K562 (cell line): ENCODE results near the gene GOLGA5. TPM values are rescaled to one million over a fixed set of nuclear protein-coding genes. Genes with fewer than 3 reads are reported as not detected.

Experiments
- ATF1 ChIP-seq, 2 experiments: fragments of 450-650 bp in 1 of 2; IDR thresholded peaks; 2 replicates each; pipeline ENCODE4 v1.6.1; 2016; ENCODE audit warnings: missing compliant biosample characterization in 1 of 2, missing genetic modification characterization in 1 of 2
- CEBPB ChIP-seq: fragments of 450-650 bp; IDR thresholded peaks from 2 replicates; pipeline ENCODE4 v1.6.1; 2016; ENCODE audit warnings: missing genetic modification characterization, missing compliant biosample characterization
- HCFC1 ChIP-seq: IDR thresholded peaks from 2 replicates; pipeline ENCODE4 v1.6.1; 2012; ENCODE audit warnings: low read depth, low read length, improper control_type of control experiment
- HNRNPLL ChIP-seq: fragments of 200-400 bp; formaldehyde crosslinking; IDR thresholded peaks from 2 replicates; pipeline ENCODE4 v1.6.1; 2017; ENCODE audit warnings: low read length, low read depth, mild to moderate bottlenecking; ENCODE audit not compliant: poor library complexity, severe bottlenecking
- ILK ChIP-seq: fragments of 450-650 bp; IDR thresholded peaks from 2 replicates; pipeline ENCODE4 v1.6.1; 2016; ENCODE audit warnings: missing genetic modification characterization, low read depth, mild to moderate bottlenecking, missing compliant biosample characterization, moderate library complexity, borderline replicate concordance
- NCOA4 ChIP-seq: fragments of 450-650 bp; IDR thresholded peaks from 2 replicates; pipeline ENCODE4 v1.6.1; 2018; ENCODE audit warnings: mild to moderate bottlenecking; ENCODE audit not compliant: partially characterized antibody
- OTX1 ChIP-seq: fragments of 450-650 bp; formaldehyde crosslinking; IDR thresholded peaks from 2 replicates; pipeline ENCODE4 v1.4.0; 2022; ENCODE audit warnings: mild to moderate bottlenecking
- ZC3H4 ChIP-seq: sonication (generic); formaldehyde crosslinking; IDR thresholded peaks from 2 replicates; pipeline ENCODE4 v1.9.0; 2021; ENCODE audit warnings: missing genetic modification reagents, borderline replicate concordance
- ZNF146 ChIP-seq: IDR thresholded peaks from one replicate; pipeline ENCODE4 v1.6.1; 2018; ENCODE audit warnings: missing compliant biosample characterization; ENCODE audit not compliant: unreplicated experiment
- ZNF316 ChIP-seq: fragments of 450-650 bp; IDR thresholded peaks from 2 replicates; pipeline ENCODE4 v1.6.1; 2016
- ZNF444 ChIP-seq: fragments of 250-450 bp; sonication (Bioruptor Pico); IDR thresholded peaks from 2 replicates; pipeline ENCODE4 v1.4.0; 2020; ENCODE audit warnings: mild to moderate bottlenecking, moderate library complexity
- ZNF57 ChIP-seq: fragments of 450-650 bp; formaldehyde crosslinking; IDR thresholded peaks from 2 replicates; pipeline ENCODE4 v1.4.0; 2020; ENCODE audit warnings: mild to moderate bottlenecking, moderate library complexity
- polyA plus RNA-seq, 8 experiments: library from polyadenylated mRNA; depleted of rRNA in 4 of 8; stranded (reverse) in 5 of 8; unstranded in 3 of 8; fragments of >200 nt; fragmentation: Nextera tagmentation in 2 of 8; fragmentation: Illumina TruSeq in 1 of 8; extraction: Ambion mirVana in 2 of 8; extraction: Trizol in 1 of 8; gene quantifications; 2 replicates each; pipeline versions ENCODE4 v1.2.1 to v1.2.3, GENCODE V29; 2011 to 2014; ENCODE audit warnings: inconsistent platforms in 1 of 8, missing spikeins in 1 of 8
- total RNA-seq, 7 experiments: library from RNA; depleted of rRNA in 6 of 7; stranded (reverse); fragments of >200 nt in 6 of 7; fragmentation: Illumina TruSeq in 2 of 7; extraction: Trizol in 2 of 7; gene quantifications; 2 replicates each; pipeline versions ENCODE4 v1.2.1 to v1.2.3, GENCODE V29; 2011 to 2021; ENCODE audit warnings: low replicate concordance in 1 of 7
- TF ChIP-seq, protein P1 (sequence below): fragments of 450-650 bp; IDR thresholded peaks from 2 replicates; pipeline ENCODE4 v1.6.1; 2016; ENCODE audit warnings: mild to moderate bottlenecking, moderate library complexity
- TF ChIP-seq, protein P2 (sequence below): fragments of 450-650 bp; IDR thresholded peaks from 2 replicates; pipeline ENCODE4 v1.6.1; 2016; ENCODE audit warnings: missing biosample characterization, missing genetic modification characterization
- TF ChIP-seq, protein P3 (sequence below): fragments of 450-650 bp; formaldehyde crosslinking; IDR thresholded peaks from 2 replicates; pipeline ENCODE4 v1.4.0; 2022; ENCODE audit warnings: mild to moderate bottlenecking, moderate library complexity

Gene GOLGA5
- total and polyA plus RNA-seq, 9 of the 15 experiments (the other 6 are each of a cell fraction or from before 2014, with no cell fraction given) = 5.7 to 19.6 (median 12.7) TPM

DNA sequence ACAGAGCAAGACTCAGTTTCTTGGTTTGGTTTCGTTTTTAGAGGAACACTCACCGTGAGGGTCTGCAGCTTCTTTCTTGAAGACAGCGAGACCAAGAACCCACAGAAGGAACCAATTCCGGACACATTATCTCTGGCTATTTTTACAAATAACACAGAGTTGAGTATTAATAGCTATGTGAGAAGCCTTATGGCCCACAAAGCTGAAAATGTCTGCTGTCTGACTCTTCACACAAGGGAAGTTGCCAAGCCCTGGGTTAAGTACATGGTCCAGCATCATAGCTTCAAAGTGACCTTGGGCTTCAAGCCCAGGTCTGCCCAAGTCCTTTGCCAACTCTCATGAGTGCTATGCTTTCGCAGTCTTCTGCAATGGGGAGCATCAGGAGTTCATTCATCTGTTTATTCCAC lies 43.1 kb upstream of the GOLGA5 start (continued):
- TF ChIP-seq, protein P1, sequence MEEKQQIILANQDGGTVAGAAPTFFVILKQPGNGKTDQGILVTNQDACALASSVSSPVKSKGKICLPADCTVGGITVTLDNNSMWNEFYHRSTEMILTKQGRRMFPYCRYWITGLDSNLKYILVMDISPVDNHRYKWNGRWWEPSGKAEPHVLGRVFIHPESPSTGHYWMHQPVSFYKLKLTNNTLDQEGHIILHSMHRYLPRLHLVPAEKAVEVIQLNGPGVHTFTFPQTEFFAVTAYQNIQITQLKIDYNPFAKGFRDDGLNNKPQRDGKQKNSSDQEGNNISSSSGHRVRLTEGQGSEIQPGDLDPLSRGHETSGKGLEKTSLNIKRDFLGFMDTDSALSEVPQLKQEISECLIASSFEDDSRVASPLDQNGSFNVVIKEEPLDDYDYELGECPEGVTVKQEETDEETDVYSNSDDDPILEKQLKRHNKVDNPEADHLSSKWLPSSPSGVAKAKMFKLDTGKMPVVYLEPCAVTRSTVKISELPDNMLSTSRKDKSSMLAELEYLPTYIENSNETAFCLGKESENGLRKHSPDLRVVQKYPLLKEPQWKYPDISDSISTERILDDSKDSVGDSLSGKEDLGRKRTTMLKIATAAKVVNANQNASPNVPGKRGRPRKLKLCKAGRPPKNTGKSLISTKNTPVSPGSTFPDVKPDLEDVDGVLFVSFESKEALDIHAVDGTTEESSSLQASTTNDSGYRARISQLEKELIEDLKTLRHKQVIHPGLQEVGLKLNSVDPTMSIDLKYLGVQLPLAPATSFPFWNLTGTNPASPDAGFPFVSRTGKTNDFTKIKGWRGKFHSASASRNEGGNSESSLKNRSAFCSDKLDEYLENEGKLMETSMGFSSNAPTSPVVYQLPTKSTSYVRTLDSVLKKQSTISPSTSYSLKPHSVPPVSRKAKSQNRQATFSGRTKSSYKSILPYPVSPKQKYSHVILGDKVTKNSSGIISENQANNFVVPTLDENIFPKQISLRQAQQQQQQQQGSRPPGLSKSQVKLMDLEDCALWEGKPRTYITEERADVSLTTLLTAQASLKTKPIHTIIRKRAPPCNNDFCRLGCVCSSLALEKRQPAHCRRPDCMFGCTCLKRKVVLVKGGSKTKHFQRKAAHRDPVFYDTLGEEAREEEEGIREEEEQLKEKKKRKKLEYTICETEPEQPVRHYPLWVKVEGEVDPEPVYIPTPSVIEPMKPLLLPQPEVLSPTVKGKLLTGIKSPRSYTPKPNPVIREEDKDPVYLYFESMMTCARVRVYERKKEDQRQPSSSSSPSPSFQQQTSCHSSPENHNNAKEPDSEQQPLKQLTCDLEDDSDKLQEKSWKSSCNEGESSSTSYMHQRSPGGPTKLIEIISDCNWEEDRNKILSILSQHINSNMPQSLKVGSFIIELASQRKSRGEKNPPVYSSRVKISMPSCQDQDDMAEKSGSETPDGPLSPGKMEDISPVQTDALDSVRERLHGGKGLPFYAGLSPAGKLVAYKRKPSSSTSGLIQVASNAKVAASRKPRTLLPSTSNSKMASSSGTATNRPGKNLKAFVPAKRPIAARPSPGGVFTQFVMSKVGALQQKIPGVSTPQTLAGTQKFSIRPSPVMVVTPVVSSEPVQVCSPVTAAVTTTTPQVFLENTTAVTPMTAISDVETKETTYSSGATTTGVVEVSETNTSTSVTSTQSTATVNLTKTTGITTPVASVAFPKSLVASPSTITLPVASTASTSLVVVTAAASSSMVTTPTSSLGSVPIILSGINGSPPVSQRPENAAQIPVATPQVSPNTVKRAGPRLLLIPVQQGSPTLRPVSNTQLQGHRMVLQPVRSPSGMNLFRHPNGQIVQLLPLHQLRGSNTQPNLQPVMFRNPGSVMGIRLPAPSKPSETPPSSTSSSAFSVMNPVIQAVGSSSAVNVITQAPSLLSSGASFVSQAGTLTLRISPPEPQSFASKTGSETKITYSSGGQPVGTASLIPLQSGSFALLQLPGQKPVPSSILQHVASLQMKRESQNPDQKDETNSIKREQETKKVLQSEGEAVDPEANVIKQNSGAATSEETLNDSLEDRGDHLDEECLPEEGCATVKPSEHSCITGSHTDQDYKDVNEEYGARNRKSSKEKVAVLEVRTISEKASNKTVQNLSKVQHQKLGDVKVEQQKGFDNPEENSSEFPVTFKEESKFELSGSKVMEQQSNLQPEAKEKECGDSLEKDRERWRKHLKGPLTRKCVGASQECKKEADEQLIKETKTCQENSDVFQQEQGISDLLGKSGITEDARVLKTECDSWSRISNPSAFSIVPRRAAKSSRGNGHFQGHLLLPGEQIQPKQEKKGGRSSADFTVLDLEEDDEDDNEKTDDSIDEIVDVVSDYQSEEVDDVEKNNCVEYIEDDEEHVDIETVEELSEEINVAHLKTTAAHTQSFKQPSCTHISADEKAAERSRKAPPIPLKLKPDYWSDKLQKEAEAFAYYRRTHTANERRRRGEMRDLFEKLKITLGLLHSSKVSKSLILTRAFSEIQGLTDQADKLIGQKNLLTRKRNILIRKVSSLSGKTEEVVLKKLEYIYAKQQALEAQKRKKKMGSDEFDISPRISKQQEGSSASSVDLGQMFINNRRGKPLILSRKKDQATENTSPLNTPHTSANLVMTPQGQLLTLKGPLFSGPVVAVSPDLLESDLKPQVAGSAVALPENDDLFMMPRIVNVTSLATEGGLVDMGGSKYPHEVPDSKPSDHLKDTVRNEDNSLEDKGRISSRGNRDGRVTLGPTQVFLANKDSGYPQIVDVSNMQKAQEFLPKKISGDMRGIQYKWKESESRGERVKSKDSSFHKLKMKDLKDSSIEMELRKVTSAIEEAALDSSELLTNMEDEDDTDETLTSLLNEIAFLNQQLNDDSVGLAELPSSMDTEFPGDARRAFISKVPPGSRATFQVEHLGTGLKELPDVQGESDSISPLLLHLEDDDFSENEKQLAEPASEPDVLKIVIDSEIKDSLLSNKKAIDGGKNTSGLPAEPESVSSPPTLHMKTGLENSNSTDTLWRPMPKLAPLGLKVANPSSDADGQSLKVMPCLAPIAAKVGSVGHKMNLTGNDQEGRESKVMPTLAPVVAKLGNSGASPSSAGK = no peak
- TF ChIP-seq, protein P2, sequence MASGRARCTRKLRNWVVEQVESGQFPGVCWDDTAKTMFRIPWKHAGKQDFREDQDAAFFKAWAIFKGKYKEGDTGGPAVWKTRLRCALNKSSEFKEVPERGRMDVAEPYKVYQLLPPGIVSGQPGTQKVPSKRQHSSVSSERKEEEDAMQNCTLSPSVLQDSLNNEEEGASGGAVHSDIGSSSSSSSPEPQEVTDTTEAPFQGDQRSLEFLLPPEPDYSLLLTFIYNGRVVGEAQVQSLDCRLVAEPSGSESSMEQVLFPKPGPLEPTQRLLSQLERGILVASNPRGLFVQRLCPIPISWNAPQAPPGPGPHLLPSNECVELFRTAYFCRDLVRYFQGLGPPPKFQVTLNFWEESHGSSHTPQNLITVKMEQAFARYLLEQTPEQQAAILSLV = no peak
- no peak for TF ChIP-seq HNRNPLL
- TF ChIP-seq HCFC1 = no peak
- TF ChIP-seq, protein P3, sequence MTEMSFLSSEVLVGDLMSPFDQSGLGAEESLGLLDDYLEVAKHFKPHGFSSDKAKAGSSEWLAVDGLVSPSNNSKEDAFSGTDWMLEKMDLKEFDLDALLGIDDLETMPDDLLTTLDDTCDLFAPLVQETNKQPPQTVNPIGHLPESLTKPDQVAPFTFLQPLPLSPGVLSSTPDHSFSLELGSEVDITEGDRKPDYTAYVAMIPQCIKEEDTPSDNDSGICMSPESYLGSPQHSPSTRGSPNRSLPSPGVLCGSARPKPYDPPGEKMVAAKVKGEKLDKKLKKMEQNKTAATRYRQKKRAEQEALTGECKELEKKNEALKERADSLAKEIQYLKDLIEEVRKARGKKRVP (CRISPR knock-in tag) = no peak
- no peak for TF ChIP-seq CEBPB (tag)
- TF ChIP-seq ZC3H4 (CRISPR knock-in tag) = no peak
- TF ChIP-seq NCOA4 = no peak
- no peak for TF ChIP-seq ZNF57 (CRISPR knock-in tag)
- no peak for TF ChIP-seq ZNF444 (CRISPR knock-in tag)
- no peak for TF ChIP-seq ZNF146 (CRISPR knock-in tag)
- TF ChIP-seq ILK (tag) = no peak
- TF ChIP-seq ZNF316 = no peak
- TF ChIP-seq OTX1 (CRISPR knock-in tag) = no peak
- TF ChIP-seq ATF1 (CRISPR knock-in tag; IDR thresholded peaks at IDR 0.05) = no peak
- no peak for TF ChIP-seq ATF1 (tag; IDR thresholded peaks at IDR 0.05)
